K562 (cell line): ENCODE data around the gene NR0B2. TPM values are rescaled to one million over a fixed set of nuclear protein-coding genes. Genes with fewer than 3 reads are reported as not detected.

Experiments
- ATF3 ChIP-seq, 2 experiments: fragments of 450-650 bp in 1 of 2; sonication (generic) in 1 of 2; formaldehyde crosslinking in 1 of 2; IDR thresholded peaks in 1 of 2; conservative IDR thresholded peaks in 1 of 2; 2 replicates each; pipeline versions ENCODE4 v1.6.1 to v1.8.1; 2016 to 2023; ENCODE audit warnings: mild to moderate bottlenecking in 2 of 2, moderate library complexity in 2 of 2, inconsistent platforms in 1 of 2, missing genetic modification reagents in 1 of 2
- CBX5 ChIP-seq: IDR thresholded peaks from 2 replicates; pipeline ENCODE4 v1.6.1; 2014; ENCODE audit warnings: low read depth, borderline replicate concordance
- CC2D1A ChIP-seq: fragments of 450-650 bp; IDR thresholded peaks from 2 replicates; pipeline ENCODE4 v1.6.1; 2017; ENCODE audit warnings: mild to moderate bottlenecking
- DPF2 ChIP-seq: fragments of 450-650 bp; IDR thresholded peaks from 2 replicates; pipeline ENCODE4 v1.6.1; 2016
- EHMT2 ChIP-seq: fragments of 450-650 bp; IDR thresholded peaks from 2 replicates; pipeline ENCODE4 v1.6.1; 2018; ENCODE audit warnings: antibody characterized with exemption
- ELK1 ChIP-seq: sonication (generic); formaldehyde crosslinking; IDR thresholded peaks from 2 replicates; pipeline ENCODE4 v1.8.1; 2022; ENCODE audit warnings: missing genetic modification reagents
- GATAD2B ChIP-seq: fragments of 450-650 bp; IDR thresholded peaks from 2 replicates; pipeline ENCODE4 v1.6.1; 2017; ENCODE audit warnings: mild to moderate bottlenecking, borderline replicate concordance
- HDAC2 ChIP-seq: fragments of 450-650 bp; IDR thresholded peaks from 2 replicates; pipeline ENCODE4 v1.6.1; 2016; ENCODE audit warnings: mild to moderate bottlenecking
- HLTF ChIP-seq: fragments of 450-650 bp; IDR thresholded peaks from 2 replicates; pipeline ENCODE4 v1.6.1; 2016
- JUN ChIP-seq, 2 experiments: sonication (generic) in 1 of 2; formaldehyde crosslinking in 1 of 2; IDR thresholded peaks; 2 replicates each; pipeline versions ENCODE4 v1.6.1 to v1.8.0; 2012 to 2022; ENCODE audit warnings: borderline replicate concordance in 2 of 2, mild to moderate bottlenecking in 2 of 2, improper control_type of control experiment in 1 of 2, low read depth in 1 of 2, low read length in 1 of 2, missing genetic modification reagents in 1 of 2
- JUND ChIP-seq, 2 experiments: IDR thresholded peaks; 2 replicates in 1 of 2; 3 replicates in 1 of 2; pipeline ENCODE4 v1.6.1; 2011; ENCODE audit warnings: borderline replicate concordance in 2 of 2, low read depth in 2 of 2, low read length in 2 of 2, improper control_type of control experiment in 1 of 2, missing biosample characterization in 1 of 2, missing genetic modification characterization in 1 of 2, missing genetic modification reagents in 1 of 2
- NCOA6 ChIP-seq: fragments of 450-650 bp; IDR thresholded peaks from 2 replicates; pipeline ENCODE4 v1.6.1; 2017; ENCODE audit warnings: mild to moderate bottlenecking
- NCOR1 ChIP-seq: fragments of 450-650 bp; IDR thresholded peaks from 2 replicates; pipeline ENCODE4 v1.6.1; 2016; ENCODE audit warnings: mild to moderate bottlenecking, moderate library complexity
- POU5F1 ChIP-seq: fragments of 150-350 bp; IDR thresholded peaks from 2 replicates; pipeline ENCODE4 v1.6.1; 2014; ENCODE audit warnings: borderline replicate concordance, low read length, low read depth, mild to moderate bottlenecking; ENCODE audit not compliant: partially characterized antibody
- RBM14 ChIP-seq: fragments of 200-400 bp; formaldehyde crosslinking; IDR thresholded peaks from 2 replicates; pipeline ENCODE4 v1.6.1; 2018; ENCODE audit warnings: low read depth, mild to moderate bottlenecking, low read length, moderate library complexity, borderline replicate concordance; ENCODE audit not compliant: insufficient read depth
- RCOR1 ChIP-seq, 2 experiments: IDR thresholded peaks; 2 replicates each; pipeline ENCODE4 v1.6.1; 2012; ENCODE audit warnings: low read depth in 2 of 2, low read length in 2 of 2, borderline replicate concordance in 1 of 2, improper control_type of control experiment in 1 of 2
- SP1 ChIP-seq: sonication (generic); formaldehyde crosslinking; IDR thresholded peaks from 2 replicates; pipeline ENCODE4 v1.8.1; 2022; ENCODE audit warnings: mild to moderate bottlenecking, missing genetic modification reagents
- SPI1 ChIP-seq: IDR thresholded peaks from 2 replicates; pipeline ENCODE4 v1.6.1; 2011; ENCODE audit warnings: low read depth, low read length, control low read depth, borderline replicate concordance
- SRSF3 ChIP-seq: fragments of 200-400 bp; formaldehyde crosslinking; IDR thresholded peaks from 2 replicates; pipeline ENCODE4 v1.6.1; 2016; ENCODE audit warnings: mild to moderate bottlenecking, low read length, moderate library complexity; ENCODE audit not compliant: insufficient read depth
- STAG1 ChIP-seq: sonication (generic); formaldehyde crosslinking; IDR thresholded peaks from 2 replicates; pipeline ENCODE4 v1.5.0; 2020; ENCODE audit warnings: missing genetic modification reagents, borderline replicate concordance
- TAF1 ChIP-seq: IDR thresholded peaks from 2 replicates; pipeline ENCODE4 v1.6.1; 2011; ENCODE audit warnings: mild to moderate bottlenecking, low read length, moderate library complexity; ENCODE audit not compliant: insufficient read depth, control insufficient read depth, severe bottlenecking; ENCODE audit errors: extremely low read depth
- TARDBP ChIP-seq: fragments of 450-650 bp; IDR thresholded peaks from 2 replicates; pipeline ENCODE4 v1.6.1; 2016
- TCF7L2 ChIP-seq: fragments of 150-350 bp; IDR thresholded peaks from 2 replicates; pipeline ENCODE4 v1.6.1; 2016; ENCODE audit warnings: low read depth, mild to moderate bottlenecking, low read length, moderate library complexity
- THRAP3 ChIP-seq: fragments of 450-650 bp; IDR thresholded peaks from 2 replicates; pipeline ENCODE4 v1.6.1; 2016; ENCODE audit warnings: mild to moderate bottlenecking, inconsistent platforms, borderline replicate concordance
- polyA plus RNA-seq, 8 experiments: library from polyadenylated mRNA; depleted of rRNA in 4 of 8; stranded (reverse) in 5 of 8; unstranded in 3 of 8; fragments of >200 nt; fragmentation: Nextera tagmentation in 2 of 8; fragmentation: Illumina TruSeq in 1 of 8; extraction: Ambion mirVana in 2 of 8; extraction: Trizol in 1 of 8; gene quantifications; 2 replicates each; pipeline versions ENCODE4 v1.2.1 to v1.2.3, GENCODE V29; 2011 to 2014; ENCODE audit warnings: inconsistent platforms in 1 of 8, missing spikeins in 1 of 8
- total RNA-seq, 7 experiments: library from RNA; depleted of rRNA in 6 of 7; stranded (reverse); fragments of >200 nt in 6 of 7; fragmentation: Illumina TruSeq in 2 of 7; extraction: Trizol in 2 of 7; gene quantifications; 2 replicates each; pipeline versions ENCODE4 v1.2.1 to v1.2.3, GENCODE V29; 2011 to 2021; ENCODE audit warnings: low replicate concordance in 1 of 7
- TF ChIP-seq, protein P1 (sequence below): fragments of 250-450 bp; sonication (Bioruptor Pico); IDR thresholded peaks from 2 replicates; pipeline ENCODE4 v1.5.0; 2020; ENCODE audit warnings: mild to moderate bottlenecking

The NR0B2 gene
- total and polyA plus RNA-seq, 9 of the 15 experiments (the other 6 are each of a cell fraction or from before 2014, with no cell fraction given) = not detected

- TF ChIP-seq DPF2 (peak; percentile 55; the same call in 1 of the 2 replicates), GATAD2B (no peak), JUN (IDR thresholded peaks at IDR 0.05; ENCODE audit: borderline replicate concordance, low read depth, low read length) (peak; percentile 92), JUN (CRISPR knock-in tag; IDR thresholded peaks at IDR 0.05; ENCODE audit: borderline replicate concordance) (no peak), SRSF3 (no peak), CC2D1A (no peak), JUND (IDR thresholded peaks at IDR 0.05; ENCODE audit: borderline replicate concordance, low read depth, low read length) (peak; percentile 86), JUND (tag; IDR thresholded peaks at IDR 0.05; ENCODE audit: borderline replicate concordance, low read depth, low read length) (peak; percentile 82; the same call in 1 of the 3 replicates), STAG1 (CRISPR knock-in tag) (no peak), EHMT2 (peak; percentile 31; the same call in 1 of the 2 replicates), NCOR1 (no peak), TCF7L2 (no peak), THRAP3 (no peak), SP1 (CRISPR knock-in tag) (0 out of 2 replicates have a peak, but pooled peaks have one; percentile 49), NCOA6 (no peak), ATF3 (IDR thresholded peaks at IDR 0.05) (peak; percentile 88), ATF3 (CRISPR knock-in tag; conservative IDR thresholded peaks at IDR 0.05) (no peak; the same call in 1 of the 2 replicates), ELK1 (CRISPR knock-in tag) (no peak), HLTF (no peak), RBM14 (no peak), TARDBP (no peak), RCOR1 (IDR thresholded peaks at IDR 0.05; ENCODE audit: borderline replicate concordance in 1 of 2, low read depth in 2 of 2, low read length in 2 of 2) (0 out of 4 replicates have a peak, but pooled peaks of 1 of the 2 experiments have one; percentile 31), CBX5 (no peak), TAF1 (peak; percentile 16), POU5F1 (no peak), SPI1 (no peak), HDAC2 (no peak)
- TF ChIP-seq, protein P1, sequence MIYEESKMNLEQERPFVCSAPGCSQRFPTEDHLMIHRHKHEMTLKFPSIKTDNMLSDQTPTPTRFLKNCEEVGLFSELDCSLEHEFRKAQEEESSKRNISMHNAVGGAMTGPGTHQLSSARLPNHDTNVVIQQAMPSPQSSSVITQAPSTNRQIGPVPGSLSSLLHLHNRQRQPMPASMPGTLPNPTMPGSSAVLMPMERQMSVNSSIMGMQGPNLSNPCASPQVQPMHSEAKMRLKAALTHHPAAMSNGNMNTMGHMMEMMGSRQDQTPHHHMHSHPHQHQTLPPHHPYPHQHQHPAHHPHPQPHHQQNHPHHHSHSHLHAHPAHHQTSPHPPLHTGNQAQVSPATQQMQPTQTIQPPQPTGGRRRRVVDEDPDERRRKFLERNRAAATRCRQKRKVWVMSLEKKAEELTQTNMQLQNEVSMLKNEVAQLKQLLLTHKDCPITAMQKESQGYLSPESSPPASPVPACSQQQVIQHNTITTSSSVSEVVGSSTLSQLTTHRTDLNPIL = no peak
Observed at GRCh38 chr1:26907071-26907917, 6.5 kb downstream of the NR0B2 start (continued).
